Upper lobe of left lung (tissue), 4 donors: ENCODE data around the gene GLIPR1L1.

Experiments used
- CTCF ChIP-seq, 6 experiments: fragments of 450-650 bp in 4 of 6; fragments of 200-600 bp in 2 of 6; sonication (generic) in 2 of 6; IDR thresholded peaks; one replicate each; pipeline ENCODE4 v1.5.1; 2016 to 2019; ENCODE audit warnings: antibody characterized with exemption in 6 of 6
- EP300 ChIP-seq, 4 donors: sonication (generic); formaldehyde crosslinking; IDR thresholded peaks; one replicate each; pipeline ENCODE4 v1.5.1; 2017; ENCODE audit warnings: antibody characterized with exemption in 4 of 4, control low read depth in 2 of 4
- POLR2A ChIP-seq, 4 donors: fragments of 450-650 bp; IDR thresholded peaks; one replicate each; pipeline ENCODE4 v1.5.1; 2016 to 2017; ENCODE audit warnings: antibody characterized with exemption in 4 of 4, mild to moderate bottlenecking in 2 of 4
- POLR2AphosphoS5 ChIP-seq, 2 donors: sonication (generic); formaldehyde crosslinking; IDR thresholded peaks; one replicate each; pipeline ENCODE4 v1.5.1; 2017; ENCODE audit warnings: antibody characterized with exemption in 2 of 2

GRCh38 chr12:75291014-75291413 lies 43.5 kb upstream of the GLIPR1L1 start:
- no peak for TF ChIP-seq POLR2A (IDR thresholded peaks at IDR 0.05)
- no peak for TF ChIP-seq CTCF (IDR thresholded peaks at IDR 0.05)
- TF ChIP-seq EP300 (IDR thresholded peaks at IDR 0.05) = no peak
- no peak for TF ChIP-seq POLR2AphosphoS5 (IDR thresholded peaks at IDR 0.05)
